NT2/D1 (cell line): Measurements from ENCODE around the gene COLEC12.

ENCODE experiments used
- DNase-seq: peaks from one replicate; pipeline ENCODE4 v3.0.0-alpha.2; 2011; ENCODE audit warnings: low read depth, low spot score
- H3K27me3 ChIP-seq: 2 replicates; pipeline ENCODE4 v1.6.0; 2011; ENCODE audit warnings: mild to moderate bottlenecking; ENCODE audit not compliant: insufficient read length, insufficient read depth
- H3K36me3 ChIP-seq: 2 replicates; pipeline ENCODE4 v1.6.1; 2011; ENCODE audit warnings: mild to moderate bottlenecking, low read length, mixed read lengths; ENCODE audit not compliant: insufficient read depth, insufficient read length
- H3K4me1 ChIP-seq: 2 replicates; pipeline ENCODE4 v1.5.1; 2011; ENCODE audit not compliant: insufficient read depth, insufficient read length
- H3K4me3 ChIP-seq: 2 replicates; pipeline ENCODE4 v1.5.1; 2011; ENCODE audit warnings: low read depth; ENCODE audit not compliant: insufficient read length
- H3K9ac ChIP-seq: 2 replicates; pipeline ENCODE4 v1.6.0; 2011; ENCODE audit warnings: low read depth; ENCODE audit not compliant: insufficient read length
- H3K9me3 ChIP-seq: 2 replicates; pipeline ENCODE4 v1.5.1; 2011; ENCODE audit warnings: mild to moderate bottlenecking, low read length; ENCODE audit not compliant: insufficient read depth
- SUZ12 ChIP-seq: IDR thresholded peaks from 2 replicates; pipeline ENCODE4 v1.6.1; 2011; ENCODE audit not compliant: insufficient read length, insufficient read depth; ENCODE audit errors: extremely low read depth
- YY1 ChIP-seq: IDR thresholded peaks from 2 replicates; pipeline ENCODE4 v1.6.1; 2011; ENCODE audit not compliant: insufficient read length, insufficient read depth
- ZNF274 ChIP-seq: IDR thresholded peaks from 2 replicates; pipeline ENCODE4 v1.6.1; 2011; ENCODE audit warnings: mild to moderate bottlenecking, low read depth, low read length

Gene COLEC12

DNA sequence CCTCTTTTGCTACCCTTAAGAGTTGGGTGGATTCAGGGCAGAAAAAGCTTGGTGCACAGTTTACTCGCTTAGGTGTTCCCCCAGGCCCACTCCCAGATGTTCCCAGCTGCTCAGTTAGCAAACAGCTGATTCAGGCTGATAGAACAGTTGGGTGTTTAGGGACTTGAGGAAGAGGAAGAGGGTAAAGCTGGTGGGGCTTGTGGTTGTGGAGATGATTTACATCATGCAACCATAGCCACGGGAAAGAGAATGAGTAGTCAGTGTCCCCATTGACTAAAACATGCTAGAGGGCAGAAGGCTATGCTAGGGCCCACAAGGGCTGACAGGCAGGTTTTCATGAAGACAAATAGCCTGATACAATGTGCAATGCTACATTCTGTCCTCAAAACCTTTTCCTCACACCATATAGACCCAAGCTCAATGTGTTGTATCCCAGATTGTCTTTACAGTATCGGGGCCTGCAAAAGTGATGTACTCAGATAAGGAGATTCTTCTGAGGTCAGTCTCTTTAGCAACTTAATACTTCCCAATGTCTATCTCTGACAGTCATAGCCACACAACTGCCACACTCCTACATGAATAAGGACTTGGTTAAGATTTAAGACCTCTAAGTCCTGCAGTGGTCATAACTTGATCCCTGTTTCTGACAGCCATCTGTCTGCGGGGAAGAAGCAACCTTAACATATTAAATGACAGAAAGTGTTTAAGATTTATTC lies 15.6 kb downstream of the COLEC12 start:
- Histone ChIP-seq H3K9ac (no peak overlapping the region), H3K4me1 (no peaks in the 10 kb centered on the region), H3K9me3 (peaks cover 11% of the 10 kb centered on the region), H3K36me3 (peaks cover 4% of the 10 kb centered on the region), H3K27me3 (no peaks in the 10 kb centered on the region), H3K4me3 (no peak overlapping the region)
- TF ChIP-seq ZNF274 (no peak), SUZ12 (no peak), YY1 (no peak)
- DNase-seq = no peak

DNA sequence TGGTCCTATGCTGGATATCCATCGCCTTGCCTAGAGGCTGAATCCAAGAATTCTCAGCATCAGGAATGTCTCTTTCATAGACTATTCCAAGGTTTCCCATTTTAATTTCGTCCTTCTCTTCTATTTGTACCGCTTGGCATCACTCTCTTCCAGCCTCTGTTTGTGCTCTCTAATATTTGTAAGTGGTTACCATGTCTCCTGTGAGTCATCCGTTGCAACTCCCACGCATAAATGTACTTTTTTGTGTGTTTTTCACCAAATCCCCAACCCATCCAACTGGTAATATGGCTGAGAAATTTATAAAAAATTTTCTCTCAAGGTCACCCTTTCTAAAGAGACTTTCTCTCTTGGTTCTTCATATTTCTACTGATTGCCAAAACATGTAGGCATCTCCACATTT lies 21.8 kb downstream of the COLEC12 start:
- Histone ChIP-seq H3K4me3 (no peak overlapping the region), H3K9me3 (no peaks in the 10 kb centered on the region), H3K9ac (no peak overlapping the region), H3K27me3 (no peaks in the 10 kb centered on the region), H3K36me3 (peaks cover 8% of the 10 kb centered on the region), H3K4me1 (no peaks in the 10 kb centered on the region)
- no peak for DNase-seq
- TF ChIP-seq ZNF274 (no peak), YY1 (no peak), SUZ12 (no peak)

- no peak overlapping the region for H3K4me3 ChIP-seq
- TF ChIP-seq YY1 (no peak), SUZ12 (no peak), ZNF274 (no peak)
- H3K36me3 ChIP-seq = peaks cover 8% of the 10 kb centered on the region
- DNase-seq = no peak
- H3K9me3 ChIP-seq = no peaks in the 10 kb centered on the region
- no peaks in the 10 kb centered on the region for H3K27me3 ChIP-seq
- H3K4me1 ChIP-seq = no peaks in the 10 kb centered on the region
- H3K9ac ChIP-seq = no peak overlapping the region
These were observed 22.9 kb downstream of the COLEC12 start for GRCh38 chr18:477565-477964.

DNA sequence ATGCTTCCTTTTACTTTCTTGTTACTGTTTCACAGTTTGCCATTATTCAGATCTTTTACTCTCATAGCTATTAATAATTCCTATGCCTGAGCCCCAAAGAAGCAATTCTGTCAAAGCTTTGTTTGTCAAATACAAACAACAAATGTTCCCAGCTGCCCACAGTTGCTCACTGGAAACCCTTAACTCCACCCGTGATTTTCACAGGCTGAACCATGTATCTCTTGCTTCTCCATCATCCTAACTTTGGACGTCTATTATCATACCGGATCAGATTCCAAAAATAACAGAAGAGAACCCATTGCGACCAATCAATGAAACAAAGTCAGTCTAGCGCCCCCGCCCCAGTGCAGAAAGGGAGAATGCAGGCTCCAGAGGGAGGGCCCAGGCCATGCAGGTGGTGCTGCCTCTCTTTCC lies 24.2 kb downstream of the COLEC12 start:
- H3K9ac ChIP-seq = no peak overlapping the region
- H3K27me3 ChIP-seq = no peaks in the 10 kb centered on the region
- no peaks in the 10 kb centered on the region for H3K9me3 ChIP-seq
- H3K4me1 ChIP-seq = no peaks in the 10 kb centered on the region
- peaks cover 8% of the 10 kb centered on the region for H3K36me3 ChIP-seq
- no peak for DNase-seq
- TF ChIP-seq ZNF274 (no peak), SUZ12 (no peak), YY1 (no peak)
- H3K4me3 ChIP-seq = no peak overlapping the region

DNA sequence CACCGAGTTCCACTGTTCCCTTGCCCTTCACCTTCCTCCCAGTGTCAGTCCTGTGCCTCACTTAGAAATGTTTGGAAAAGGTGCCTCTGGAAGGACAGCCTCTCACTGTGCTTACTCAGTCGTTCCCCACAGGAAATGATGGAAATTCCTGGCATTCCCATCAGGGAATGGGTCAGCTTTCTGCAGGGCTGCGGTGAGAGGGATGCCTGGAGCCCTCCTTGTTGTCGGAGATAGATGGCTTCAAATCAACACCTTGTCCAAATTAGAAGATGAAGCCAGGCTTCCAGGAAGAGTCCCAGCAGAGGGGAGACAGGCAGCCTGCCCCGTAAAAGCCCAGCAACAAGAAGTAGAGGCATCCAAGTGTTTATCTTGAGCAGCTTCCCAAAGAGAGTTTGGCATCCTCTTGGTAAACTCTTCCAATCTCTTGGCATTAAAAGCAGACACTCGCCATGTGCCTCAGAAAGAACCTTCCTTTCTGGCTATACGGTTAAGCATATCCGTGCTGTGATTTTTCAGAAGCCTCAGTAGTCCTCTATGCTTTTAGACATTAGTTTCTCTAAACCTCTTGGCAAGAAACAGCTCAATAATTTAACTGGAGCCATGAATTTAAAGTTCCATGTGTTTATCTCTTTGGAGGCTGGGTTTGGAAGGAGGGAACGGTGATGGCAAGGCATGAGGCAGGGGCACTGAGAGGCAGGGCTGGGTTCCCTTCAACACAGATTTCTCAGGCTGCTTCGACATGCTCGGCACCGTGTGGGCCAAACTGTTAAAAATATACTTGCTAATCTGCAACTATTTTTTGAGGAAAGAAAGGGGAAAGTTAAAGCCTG lies 25.1 kb downstream of the COLEC12 start:
- Histone ChIP-seq H3K4me3 (no peak overlapping the region), H3K4me1 (no peaks in the 10 kb centered on the region), H3K27me3 (no peaks in the 10 kb centered on the region), H3K9me3 (no peaks in the 10 kb centered on the region), H3K9ac (no peak overlapping the region), H3K36me3 (peaks cover 6% of the 10 kb centered on the region)
- DNase-seq = peak; percentile 57
- no peak for TF ChIP-seq YY1
- no peak for TF ChIP-seq SUZ12
- no peak for TF ChIP-seq ZNF274

GRCh38 chr18:474416-474815 lies 26.1 kb downstream of the COLEC12 start:
- no peaks in the 10 kb centered on the region for H3K9me3 ChIP-seq
- H3K9ac ChIP-seq = no peak overlapping the region
- no peak for DNase-seq
- H3K4me3 ChIP-seq = no peak overlapping the region
- H3K27me3 ChIP-seq = no peaks in the 10 kb centered on the region
- no peaks in the 10 kb centered on the region for H3K4me1 ChIP-seq
- no peak for TF ChIP-seq SUZ12
- no peak for TF ChIP-seq YY1
- TF ChIP-seq ZNF274 = no peak
- H3K36me3 ChIP-seq = peaks cover 4% of the 10 kb centered on the region

- H3K36me3 ChIP-seq = peaks cover 4% of the 10 kb centered on the region
- no peaks in the 10 kb centered on the region for H3K9me3 ChIP-seq
- H3K4me3 ChIP-seq = no peak overlapping the region
- TF ChIP-seq YY1 (no peak), ZNF274 (no peak), SUZ12 (no peak)
- H3K9ac ChIP-seq = no peak overlapping the region
- DNase-seq = no peak
- no peaks in the 10 kb centered on the region for H3K4me1 ChIP-seq
- H3K27me3 ChIP-seq = no peaks in the 10 kb centered on the region
These were observed 26.7 kb downstream of the COLEC12 start for GRCh38 chr18:473802-474201.
